GM23338 (cell line): ENCODE results near the gene PEX11A. TPM values are rescaled to one million over a fixed set of nuclear protein-coding genes. Genes with fewer than 3 reads are reported as not detected.

Experiments used
- ATAC-seq: fragments of 200-7000 bp; cut with Tn5 transposase; 3 replicates; pipeline ENCODE4 v1.9.1; 2020
- DNase-seq: peaks from one replicate; pipeline ENCODE4 v3.0.0-alpha.2; 2015; ENCODE audit warnings: low spot score
- H2AFZ ChIP-seq: fragments of 200-600 bp; sonication (generic); 2 replicates; pipeline ENCODE4 v1.8.0; 2016; ENCODE audit warnings: antibody characterized with exemption, mild to moderate bottlenecking, moderate library complexity
- H3F3A ChIP-seq: fragments of 200-600 bp; sonication (generic); replicated peaks from 2 replicates; pipeline ENCODE4 v1.8.0; 2017; ENCODE audit warnings: antibody characterized with exemption, mixed run types, low read depth
- H3K27ac ChIP-seq: fragments of 200-600 bp; sonication (generic); 2 replicates; pipeline ENCODE4 v1.6.1; 2016; ENCODE audit warnings: low read depth
- H3K27me3 ChIP-seq: fragments of 200-600 bp; sonication (generic); 2 replicates; pipeline ENCODE4 v1.8.0; 2016; ENCODE audit warnings: mild to moderate bottlenecking, mixed run types, moderate library complexity; ENCODE audit not compliant: insufficient read depth
- H3K36me3 ChIP-seq: fragments of 200-600 bp; sonication (generic); 2 replicates; pipeline ENCODE4 v1.8.0; 2016; ENCODE audit warnings: mild to moderate bottlenecking; ENCODE audit not compliant: insufficient read depth
- H3K4me1 ChIP-seq: fragments of 200-600 bp; sonication (generic); 2 replicates; pipeline ENCODE4 v1.8.0; 2016; ENCODE audit warnings: mild to moderate bottlenecking, moderate library complexity; ENCODE audit not compliant: insufficient read depth
- H3K4me2 ChIP-seq: fragments of 200-600 bp; sonication (generic); 2 replicates; pipeline ENCODE4 v1.7.1; 2017; ENCODE audit warnings: mixed run types
- H3K4me3 ChIP-seq: fragments of 200-600 bp; sonication (generic); 2 replicates; pipeline ENCODE4 v1.6.1; 2016; ENCODE audit warnings: mixed run types
- H3K79me2 ChIP-seq: fragments of 200-600 bp; sonication (generic); replicated peaks from 2 replicates; pipeline ENCODE4 v1.8.0; 2017; ENCODE audit warnings: mild to moderate bottlenecking; ENCODE audit not compliant: insufficient read depth
- H3K9me2 ChIP-seq: fragments of 200-600 bp; sonication (generic); 2 replicates; pipeline ENCODE4 v1.8.0; 2017; ENCODE audit not compliant: insufficient read depth
- H4K20me1 ChIP-seq: fragments of 200-600 bp; sonication (generic); replicated peaks from 2 replicates; pipeline ENCODE4 v1.8.0; 2017; ENCODE audit warnings: mild to moderate bottlenecking; ENCODE audit not compliant: insufficient read depth
- H3K27ac Mint-ChIP-seq: 2 replicates; pipeline ENCODE4 v1.8.0; 2020; ENCODE audit warnings: inconsistent platforms, mild to moderate bottlenecking, moderate library complexity, mixed read lengths
- H3K27me3 Mint-ChIP-seq: 3 replicates; pipeline ENCODE4 v1.8.0; 2022; ENCODE audit warnings: low read depth, mild to moderate bottlenecking, moderate library complexity, mixed read lengths, inconsistent platforms; ENCODE audit not compliant: insufficient read depth, poor library complexity
- H3K36me3 Mint-ChIP-seq: 3 replicates; pipeline ENCODE4 v1.8.0; 2021; ENCODE audit warnings: low read depth, mild to moderate bottlenecking, inconsistent platforms, moderate library complexity, mixed read lengths
- H3K4me1 Mint-ChIP-seq: 3 replicates; pipeline ENCODE4 v1.8.0; 2020; ENCODE audit warnings: mild to moderate bottlenecking, inconsistent platforms, mixed read lengths
- H3K4me3 Mint-ChIP-seq: 3 replicates; pipeline ENCODE4 v1.8.0; 2021; ENCODE audit warnings: moderate library complexity, mild to moderate bottlenecking, inconsistent platforms, mixed read lengths
- H3K9me3 Mint-ChIP-seq: 3 replicates; pipeline ENCODE4 v1.8.0; 2020; ENCODE audit warnings: moderate library complexity, mild to moderate bottlenecking, inconsistent platforms, mixed read lengths
- CREB1 ChIP-seq: fragments of 250-450 bp; sonication (Bioruptor Pico); IDR thresholded peaks from 2 replicates; pipeline ENCODE4 v1.5.0; 2020; ENCODE audit warnings: low read depth, mild to moderate bottlenecking, moderate library complexity
- ETS1 ChIP-seq: IDR thresholded peaks from 2 replicates; pipeline ENCODE4 v1.6.1; 2016; ENCODE audit warnings: antibody characterized with exemption
- EZH2 ChIP-seq: fragments of 200-600 bp; sonication (generic); IDR thresholded peaks from one replicate; pipeline ENCODE4 v1.8.0; 2017; ENCODE audit warnings: antibody characterized with exemption, mild to moderate bottlenecking, low read depth; ENCODE audit not compliant: unreplicated experiment
- EZH2phosphoT487 ChIP-seq: fragments of 200-600 bp; sonication (generic); IDR thresholded peaks from one replicate; pipeline ENCODE4 v1.8.1; 2018; ENCODE audit warnings: antibody characterized with exemption; ENCODE audit not compliant: unreplicated experiment
- JUNB ChIP-seq: IDR thresholded peaks from one replicate; pipeline ENCODE4 v1.6.1; 2016; ENCODE audit warnings: antibody characterized with exemption; ENCODE audit not compliant: unreplicated experiment
- NANOG ChIP-seq: IDR thresholded peaks from 2 replicates; pipeline ENCODE4 v1.6.1; 2016; ENCODE audit warnings: antibody characterized with exemption, borderline replicate concordance
- POLR2AphosphoS5 ChIP-seq: IDR thresholded peaks from 2 replicates; pipeline ENCODE4 v1.6.1; 2016; ENCODE audit warnings: antibody characterized with exemption, low read depth
- REST ChIP-seq: IDR thresholded peaks from one replicate; pipeline ENCODE4 v1.6.1; 2018; ENCODE audit warnings: antibody characterized with exemption; ENCODE audit not compliant: unreplicated experiment
- STAT1 ChIP-seq: IDR thresholded peaks from one replicate; pipeline ENCODE4 v1.6.1; 2016; ENCODE audit warnings: antibody characterized with exemption; ENCODE audit not compliant: unreplicated experiment
- ZNF114 ChIP-seq: fragments of 250-450 bp; sonication (Bioruptor Pico); IDR thresholded peaks from 2 replicates; pipeline ENCODE4 v1.5.0; 2020; ENCODE audit warnings: mild to moderate bottlenecking, moderate library complexity
- ZNF331 ChIP-seq: fragments of 250-450 bp; sonication (Bioruptor Pico); IDR thresholded peaks from 2 replicates; pipeline ENCODE4 v1.5.0; 2020; ENCODE audit warnings: low read depth, mild to moderate bottlenecking, moderate library complexity
- polyA plus RNA-seq: library from polyadenylated mRNA; unstranded; fragments of >200 nt; fragmentation: Nextera tagmentation; extraction: Ambion mirVana; gene quantifications from 2 replicates; pipeline ENCODE4 v1.2.1, GENCODE V29; 2016
- total RNA-seq: library from RNA; depleted of rRNA; stranded (reverse); fragments of >200 nt; shearing (Covaris generic); gene quantifications from 2 replicates; pipeline ENCODE4 v1.2.3, GENCODE V29; 2014
- TF ChIP-seq, protein P1 (sequence below): fragments of 250-450 bp; sonication (Bioruptor Pico); IDR thresholded peaks from 2 replicates; pipeline ENCODE4 v1.5.0; 2020; ENCODE audit warnings: mild to moderate bottlenecking, moderate library complexity
- TF ChIP-seq, protein P2 (sequence below), 2 experiments: fragments of 200-600 bp in 1 of 2; sonication (generic) in 1 of 2; conservative IDR thresholded peaks; 2 replicates each; pipeline versions ENCODE4 v1.5.1 to v1.6.1; 2016 to 2017; ENCODE audit warnings: antibody characterized with exemption in 2 of 2, low read depth in 2 of 2, mild to moderate bottlenecking in 2 of 2, moderate library complexity in 1 of 2

The PEX11A gene
- total and polyA plus RNA-seq, 2 experiments from 2014 or later: 2.1 to 4.8 TPM

- no peak for DNase-seq
- H3K27ac ChIP-seq: no peak overlapping the region
These were observed 10.2 kb downstream of the PEX11A start for GRCh38 chr15:89680282-89680873.

More at GRCh38 chr15:89680282-89680873, 10.2 kb downstream of the PEX11A start:
- H3K4me3 ChIP-seq: no peak overlapping the region
- ATAC-seq: no peak
- no peak overlapping the region for H3K4me2 ChIP-seq
- H4K20me1 ChIP-seq: no peaks in the 10 kb centered on the region; the same call in 1 of the 2 replicates
- no peaks in the 10 kb centered on the region for H3F3A ChIP-seq
- no peaks in the 10 kb centered on the region for H3K4me1 Mint-ChIP-seq
- H3K9me3 Mint-ChIP-seq: no peaks in the 10 kb centered on the region
- H3K36me3 ChIP-seq: no peaks in the 10 kb centered on the region
- H3K36me3 Mint-ChIP-seq: no peaks in the 10 kb centered on the region
- TF ChIP-seq, protein P1, sequence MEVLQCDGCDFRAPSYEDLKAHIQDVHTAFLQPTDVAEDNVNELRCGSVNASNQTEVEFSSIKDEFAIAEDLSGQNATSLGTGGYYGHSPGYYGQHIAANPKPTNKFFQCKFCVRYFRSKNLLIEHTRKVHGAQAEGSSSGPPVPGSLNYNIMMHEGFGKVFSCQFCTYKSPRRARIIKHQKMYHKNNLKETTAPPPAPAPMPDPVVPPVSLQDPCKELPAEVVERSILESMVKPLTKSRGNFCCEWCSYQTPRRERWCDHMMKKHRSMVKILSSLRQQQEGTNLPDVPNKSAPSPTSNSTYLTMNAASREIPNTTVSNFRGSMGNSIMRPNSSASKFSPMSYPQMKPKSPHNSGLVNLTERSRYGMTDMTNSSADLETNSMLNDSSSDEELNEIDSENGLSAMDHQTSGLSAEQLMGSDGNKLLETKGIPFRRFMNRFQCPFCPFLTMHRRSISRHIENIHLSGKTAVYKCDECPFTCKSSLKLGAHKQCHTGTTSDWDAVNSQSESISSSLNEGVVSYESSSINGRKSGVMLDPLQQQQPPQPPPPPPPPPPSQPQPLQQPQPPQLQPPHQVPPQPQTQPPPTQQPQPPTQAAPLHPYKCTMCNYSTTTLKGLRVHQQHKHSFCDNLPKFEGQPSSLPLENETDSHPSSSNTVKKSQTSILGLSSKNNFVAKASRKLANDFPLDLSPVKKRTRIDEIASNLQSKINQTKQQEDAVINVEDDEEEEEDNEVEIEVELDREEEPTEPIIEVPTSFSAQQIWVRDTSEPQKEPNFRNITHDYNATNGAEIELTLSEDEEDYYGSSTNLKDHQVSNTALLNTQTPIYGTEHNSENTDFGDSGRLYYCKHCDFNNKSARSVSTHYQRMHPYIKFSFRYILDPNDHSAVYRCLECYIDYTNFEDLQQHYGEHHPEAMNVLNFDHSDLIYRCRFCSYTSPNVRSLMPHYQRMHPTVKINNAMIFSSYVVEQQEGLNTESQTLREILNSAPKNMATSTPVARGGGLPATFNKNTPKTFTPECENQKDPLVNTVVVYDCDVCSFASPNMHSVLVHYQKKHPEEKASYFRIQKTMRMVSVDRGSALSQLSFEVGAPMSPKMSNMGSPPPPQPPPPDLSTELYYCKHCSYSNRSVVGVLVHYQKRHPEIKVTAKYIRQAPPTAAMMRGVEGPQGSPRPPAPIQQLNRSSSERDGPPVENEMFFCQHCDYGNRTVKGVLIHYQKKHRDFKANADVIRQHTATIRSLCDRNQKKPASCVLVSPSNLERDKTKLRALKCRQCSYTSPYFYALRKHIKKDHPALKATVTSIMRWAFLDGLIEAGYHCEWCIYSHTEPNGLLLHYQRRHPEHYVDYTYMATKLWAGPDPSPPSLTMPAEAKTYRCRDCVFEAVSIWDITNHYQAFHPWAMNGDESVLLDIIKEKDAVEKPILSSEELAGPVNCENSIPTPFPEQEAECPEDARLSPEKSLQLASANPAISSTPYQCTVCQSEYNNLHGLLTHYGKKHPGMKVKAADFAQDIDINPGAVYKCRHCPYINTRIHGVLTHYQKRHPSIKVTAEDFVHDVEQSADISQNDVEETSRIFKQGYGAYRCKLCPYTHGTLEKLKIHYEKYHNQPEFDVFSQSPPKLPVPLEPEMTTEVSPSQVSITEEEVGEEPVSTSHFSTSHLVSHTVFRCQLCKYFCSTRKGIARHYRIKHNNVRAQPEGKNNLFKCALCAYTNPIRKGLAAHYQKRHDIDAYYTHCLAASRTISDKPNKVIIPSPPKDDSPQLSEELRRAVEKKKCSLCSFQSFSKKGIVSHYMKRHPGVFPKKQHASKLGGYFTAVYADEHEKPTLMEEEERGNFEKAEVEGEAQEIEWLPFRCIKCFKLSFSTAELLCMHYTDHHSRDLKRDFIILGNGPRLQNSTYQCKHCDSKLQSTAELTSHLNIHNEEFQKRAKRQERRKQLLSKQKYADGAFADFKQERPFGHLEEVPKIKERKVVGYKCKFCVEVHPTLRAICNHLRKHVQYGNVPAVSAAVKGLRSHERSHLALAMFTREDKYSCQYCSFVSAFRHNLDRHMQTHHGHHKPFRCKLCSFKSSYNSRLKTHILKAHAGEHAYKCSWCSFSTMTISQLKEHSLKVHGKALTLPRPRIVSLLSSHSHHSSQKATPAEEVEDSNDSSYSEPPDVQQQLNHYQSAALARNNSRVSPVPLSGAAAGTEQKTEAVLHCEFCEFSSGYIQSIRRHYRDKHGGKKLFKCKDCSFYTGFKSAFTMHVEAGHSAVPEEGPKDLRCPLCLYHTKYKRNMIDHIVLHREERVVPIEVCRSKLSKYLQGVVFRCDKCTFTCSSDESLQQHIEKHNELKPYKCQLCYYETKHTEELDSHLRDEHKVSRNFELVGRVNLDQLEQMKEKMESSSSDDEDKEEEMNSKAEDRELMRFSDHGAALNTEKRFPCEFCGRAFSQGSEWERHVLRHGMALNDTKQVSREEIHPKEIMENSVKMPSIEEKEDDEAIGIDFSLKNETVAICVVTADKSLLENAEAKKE: no peak
- no peak for TF ChIP-seq JUNB
- TF ChIP-seq STAT1: no peak
- TF ChIP-seq, protein P2, sequence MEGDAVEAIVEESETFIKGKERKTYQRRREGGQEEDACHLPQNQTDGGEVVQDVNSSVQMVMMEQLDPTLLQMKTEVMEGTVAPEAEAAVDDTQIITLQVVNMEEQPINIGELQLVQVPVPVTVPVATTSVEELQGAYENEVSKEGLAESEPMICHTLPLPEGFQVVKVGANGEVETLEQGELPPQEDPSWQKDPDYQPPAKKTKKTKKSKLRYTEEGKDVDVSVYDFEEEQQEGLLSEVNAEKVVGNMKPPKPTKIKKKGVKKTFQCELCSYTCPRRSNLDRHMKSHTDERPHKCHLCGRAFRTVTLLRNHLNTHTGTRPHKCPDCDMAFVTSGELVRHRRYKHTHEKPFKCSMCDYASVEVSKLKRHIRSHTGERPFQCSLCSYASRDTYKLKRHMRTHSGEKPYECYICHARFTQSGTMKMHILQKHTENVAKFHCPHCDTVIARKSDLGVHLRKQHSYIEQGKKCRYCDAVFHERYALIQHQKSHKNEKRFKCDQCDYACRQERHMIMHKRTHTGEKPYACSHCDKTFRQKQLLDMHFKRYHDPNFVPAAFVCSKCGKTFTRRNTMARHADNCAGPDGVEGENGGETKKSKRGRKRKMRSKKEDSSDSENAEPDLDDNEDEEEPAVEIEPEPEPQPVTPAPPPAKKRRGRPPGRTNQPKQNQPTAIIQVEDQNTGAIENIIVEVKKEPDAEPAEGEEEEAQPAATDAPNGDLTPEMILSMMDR (conservative IDR thresholded peaks at IDR 0.05; ENCODE audit: low read depth in 2 of 2): no peak
- TF ChIP-seq EZH2phosphoT487: no peak
- TF ChIP-seq POLR2AphosphoS5: no peak
- no peak for TF ChIP-seq EZH2
- no peak for TF ChIP-seq ZNF114 (CRISPR knock-in tag)
- TF ChIP-seq ETS1: no peak
- TF ChIP-seq ZNF331 (CRISPR knock-in tag): no peak
- TF ChIP-seq REST: no peak
- TF ChIP-seq NANOG: no peak
- TF ChIP-seq CREB1 (CRISPR knock-in tag): no peak
- no peaks in the 10 kb centered on the region for H3K27me3 ChIP-seq
- peaks cover 11% of the 10 kb centered on the region for H3K27me3 Mint-ChIP-seq
- H3K4me3 Mint-ChIP-seq: no peak overlapping the region
- H3K27ac Mint-ChIP-seq: no peak overlapping the region
- H2AFZ ChIP-seq: no peak overlapping the region
- no peaks in the 10 kb centered on the region for H3K9me2 ChIP-seq
- no peaks in the 10 kb centered on the region for H3K79me2 ChIP-seq
- H3K4me1 ChIP-seq: no peaks in the 10 kb centered on the region
